ENCODE data around the gene LYRM9. TPM values are rescaled to one million over a fixed set of nuclear protein-coding genes. Genes with fewer than 3 reads are reported as not detected.
"Not testable (repeated sequence)": the region's sequence is repeated elsewhere in the genome, so short reads cannot be mapped to it uniquely, and the experiment has no call there.

Gene LYRM9
- total RNA-seq, 1 donor from 2014 or later, result 1.3 TPM

GRCh38 chr17:27889711-27890251 lies 3.4 kb downstream of the LYRM9 start:
- Histone ChIP-seq H3K36me3 (ENCODE audit: control insufficient read depth, insufficient read depth, low read length) (no peaks in the 10 kb centered on the region), H3K27me3 (ENCODE audit: control insufficient read depth, insufficient read depth, low read length) (no peaks in the 10 kb centered on the region), H3K4me3 (ENCODE audit: low read depth, low read length) (no peak overlapping the region)
- DNase-seq (ENCODE audit: low read depth), result no peak
- no peak for TF ChIP-seq CTCF (IDR thresholded peaks at IDR 0.05; ENCODE audit: insufficient read depth, low read length, severe bottlenecking)
- no peak for FAIRE-seq

GRCh38 chr17:27888945-27889344 lies 4.2 kb downstream of the LYRM9 start:
- no peak overlapping the region for H3K4me3 ChIP-seq (ENCODE audit: low read depth, low read length)
- H3K36me3 ChIP-seq (ENCODE audit: control insufficient read depth, insufficient read depth, low read length), result no peaks in the 10 kb centered on the region
- FAIRE-seq, result no peak
- no peak for TF ChIP-seq CTCF (IDR thresholded peaks at IDR 0.05; ENCODE audit: insufficient read depth, low read length, severe bottlenecking)
- no peaks in the 10 kb centered on the region for H3K27me3 ChIP-seq (ENCODE audit: control insufficient read depth, insufficient read depth, low read length)
- no peak for DNase-seq (ENCODE audit: low read depth)

- DNase-seq (ENCODE audit: low read depth) (no peak), FAIRE-seq (no peak)
- Histone ChIP-seq H3K4me3 (ENCODE audit: low read depth, low read length) (no peak overlapping the region), H3K27me3 (ENCODE audit: control insufficient read depth, insufficient read depth, low read length) (no peaks in the 10 kb centered on the region), H3K36me3 (ENCODE audit: control insufficient read depth, insufficient read depth, low read length) (no peaks in the 10 kb centered on the region)
- no peak for TF ChIP-seq CTCF (IDR thresholded peaks at IDR 0.05; ENCODE audit: insufficient read depth, low read length, severe bottlenecking)
Measured at GRCh38 chr17:27888067-27888466, 5.1 kb downstream of the LYRM9 start.

GRCh38 chr17:27886348-27886906 lies 6.7 kb downstream of the LYRM9 start:
- H3K36me3 ChIP-seq (ENCODE audit: control insufficient read depth, insufficient read depth, low read length); FAIRE-seq; DNase-seq (ENCODE audit: low read depth); H3K4me3 ChIP-seq (ENCODE audit: low read depth, low read length); H3K27me3 ChIP-seq (ENCODE audit: control insufficient read depth, insufficient read depth, low read length): not testable (repeated sequence)

GRCh38 chr17:27882162-27882840 lies 10.9 kb downstream of the LYRM9 start:
- no peaks in the 10 kb centered on the region for H3K36me3 ChIP-seq (ENCODE audit: control insufficient read depth, insufficient read depth, low read length)
- DNase-seq (ENCODE audit: low read depth) (no peak), FAIRE-seq (no peak)
- H3K4me3 ChIP-seq (ENCODE audit: low read depth, low read length), result no peak overlapping the region
- TF ChIP-seq CTCF (IDR thresholded peaks at IDR 0.05; ENCODE audit: insufficient read depth, low read length, severe bottlenecking), result no peak
- H3K27me3 ChIP-seq (ENCODE audit: control insufficient read depth, insufficient read depth, low read length), result no peaks in the 10 kb centered on the region

- Histone ChIP-seq H3K4me3 (ENCODE audit: low read depth, low read length) (no peak overlapping the region), H3K27me3 (ENCODE audit: control insufficient read depth, insufficient read depth, low read length) (no peaks in the 10 kb centered on the region), H3K36me3 (ENCODE audit: control insufficient read depth, insufficient read depth, low read length) (no peaks in the 10 kb centered on the region)
- TF ChIP-seq CTCF (IDR thresholded peaks at IDR 0.05; ENCODE audit: insufficient read depth, low read length, severe bottlenecking), result peak; percentile 95
- FAIRE-seq (no peak), DNase-seq (ENCODE audit: low read depth) (peak; percentile 44)
Measured at GRCh38 chr17:27879987-27880608, 13.1 kb downstream of the LYRM9 start.
